ENCODE results near the gene AGBL4.

The AGBL4 gene

DNA sequence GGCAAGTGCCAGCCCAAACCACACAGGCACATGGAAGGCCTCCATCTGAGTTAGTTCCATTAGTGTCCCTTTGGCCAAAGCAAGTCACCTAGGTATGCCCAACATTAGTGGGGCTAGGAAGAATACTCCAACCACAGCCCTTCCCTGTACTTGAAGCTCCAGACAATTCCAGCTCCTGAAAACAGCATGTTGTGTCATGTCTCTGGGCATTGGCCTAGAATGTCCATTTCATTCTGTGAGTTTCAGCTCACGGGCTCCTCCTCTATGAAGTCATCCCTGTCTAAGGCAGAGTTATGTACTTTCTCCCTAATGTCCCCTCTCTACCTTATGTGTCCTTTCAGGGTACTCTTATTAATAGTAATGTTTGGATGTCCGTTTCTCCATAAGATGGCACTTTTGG lies 1455.3 kb downstream of the AGBL4 start:
- in situ Hi-C loops (cut with MboI; ENCODE audit: low sequenced_read_pairs) = no loop called here

DNA sequence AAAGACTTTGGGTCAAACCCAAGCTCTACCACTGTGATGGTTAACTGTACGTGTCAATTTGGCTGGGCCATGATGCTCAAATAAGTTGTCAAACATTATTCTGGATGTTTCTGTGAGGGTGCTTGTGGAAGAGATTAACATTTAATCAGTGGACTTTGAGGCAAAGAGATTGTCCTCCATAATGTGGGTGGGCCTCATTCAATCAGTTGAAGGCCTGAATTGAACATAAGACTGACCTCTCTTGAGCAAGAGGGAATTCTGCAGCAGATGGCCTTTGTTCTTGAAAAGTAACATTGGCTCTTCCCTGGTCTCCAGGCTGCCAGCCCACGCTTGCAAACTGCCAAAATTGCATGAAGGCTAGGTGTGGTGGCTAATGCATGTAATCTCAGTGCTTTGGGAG lies 1457.3 kb downstream of the AGBL4 start:
- in situ Hi-C loops (cut with MboI; ENCODE audit: low sequenced_read_pairs) = no loop called here

GRCh38 chr1:48563021-48563420 lies 1460.7 kb downstream of the AGBL4 start:
- in situ Hi-C loops (cut with MboI; ENCODE audit: low sequenced_read_pairs) = no loop called here

- in situ Hi-C loops (cut with MboI; ENCODE audit: low sequenced_read_pairs) = no loop called here
Measured at GRCh38 chr1:48561444-48561843, 1462.3 kb downstream of the AGBL4 start.

GRCh38 chr1:48560577-48560976 lies 1463.2 kb downstream of the AGBL4 start:
- in situ Hi-C loops (cut with MboI; ENCODE audit: low sequenced_read_pairs) = no loop called here

- in situ Hi-C loops (cut with MboI; ENCODE audit: low sequenced_read_pairs) = no loop called here
Measured at GRCh38 chr1:48560116-48560515, 1463.6 kb downstream of the AGBL4 start.

DNA sequence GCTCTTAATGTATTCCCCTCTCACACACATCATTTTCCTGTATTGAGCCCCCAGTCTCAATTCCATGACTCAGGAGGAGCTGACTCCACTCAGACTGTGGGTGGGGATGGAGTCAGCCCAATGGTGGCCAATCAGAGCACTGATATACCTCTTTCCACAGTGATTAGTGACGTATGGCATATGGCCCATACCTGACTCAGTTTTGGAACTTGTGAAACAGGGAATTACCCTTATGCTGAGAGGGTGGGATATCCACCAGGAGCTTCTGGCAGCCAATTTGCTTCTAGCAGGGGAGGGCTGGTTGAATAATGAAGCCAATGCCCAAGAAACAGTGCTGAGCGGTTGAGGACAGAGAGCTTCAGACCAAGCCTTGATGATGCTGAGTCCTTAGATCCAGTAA lies 1465.4 kb downstream of the AGBL4 start:
- in situ Hi-C loops (cut with MboI; ENCODE audit: low sequenced_read_pairs) = no loop called here

DNA sequence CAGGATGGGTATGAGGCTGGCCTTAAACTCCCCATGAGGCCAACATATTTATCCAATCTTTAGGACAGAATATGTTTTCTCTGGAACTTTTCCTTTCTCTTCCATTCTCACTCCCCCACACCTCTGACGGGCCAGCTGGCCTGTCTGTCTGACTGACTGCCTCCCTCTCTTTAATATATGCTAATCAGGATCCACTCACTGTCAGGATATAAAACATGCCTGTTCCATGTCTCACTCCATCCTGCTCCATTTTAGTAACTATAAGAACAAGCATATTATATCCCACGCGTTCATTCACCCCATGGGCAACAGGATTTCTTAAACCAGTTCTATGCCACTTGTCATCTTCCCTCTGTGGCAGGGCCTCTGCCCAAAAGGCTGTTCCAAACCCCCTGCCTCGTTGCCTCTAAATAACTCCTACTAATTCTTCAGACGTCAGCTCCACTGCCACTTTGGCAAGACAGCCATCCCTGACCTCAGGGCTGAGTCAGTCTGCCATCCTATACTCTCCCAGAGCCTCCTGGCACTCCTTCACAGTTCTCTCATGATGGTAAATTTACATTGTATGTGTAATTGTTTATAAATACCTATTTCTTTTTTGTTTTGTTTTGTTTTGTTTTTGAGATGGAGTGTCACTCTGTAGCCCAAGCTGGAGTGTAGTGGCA lies 1467.4 kb downstream of the AGBL4 start:
- in situ Hi-C loops (cut with MboI; ENCODE audit: low sequenced_read_pairs) = no loop called here

- in situ Hi-C loops (cut with MboI; ENCODE audit: low sequenced_read_pairs) = no loop called here
Measured at GRCh38 chr1:48555271-48555670, 1468.5 kb downstream of the AGBL4 start.

DNA sequence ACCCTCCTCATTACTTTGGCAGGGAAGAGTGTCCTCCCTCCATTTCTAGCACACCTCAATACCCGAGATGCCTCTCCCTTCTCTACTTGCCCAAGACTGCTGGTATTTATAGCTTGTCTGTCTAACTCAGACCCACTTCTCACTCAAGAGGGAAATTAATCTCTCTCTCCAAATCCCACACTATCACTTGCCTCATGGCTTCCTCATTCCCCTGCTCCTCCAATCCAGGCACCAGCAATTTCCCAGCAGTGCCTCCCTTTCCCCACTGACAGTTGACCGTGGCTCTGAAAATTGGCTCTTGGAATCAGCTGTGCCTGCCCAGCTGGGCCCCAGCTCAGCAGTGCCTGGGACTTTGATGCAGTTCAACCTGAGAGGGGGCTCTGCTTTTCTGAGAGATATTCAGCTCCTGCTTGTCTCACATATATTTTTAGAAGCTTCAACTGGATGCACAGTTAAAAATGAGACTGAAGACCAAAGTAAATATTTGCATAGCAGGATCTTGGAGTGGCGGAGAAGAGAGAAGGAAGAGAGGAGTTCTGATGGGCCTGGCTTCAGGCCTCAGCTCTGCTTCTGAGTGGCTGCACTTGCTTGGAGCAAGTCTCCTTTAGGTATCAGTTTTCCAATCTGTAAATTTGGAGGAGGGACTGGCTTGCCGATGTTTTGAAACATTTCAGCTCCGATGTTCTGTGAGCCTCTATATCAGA lies 1470.7 kb downstream of the AGBL4 start:
- in situ Hi-C loops (cut with MboI; ENCODE audit: low sequenced_read_pairs) = no loop called here

DNA sequence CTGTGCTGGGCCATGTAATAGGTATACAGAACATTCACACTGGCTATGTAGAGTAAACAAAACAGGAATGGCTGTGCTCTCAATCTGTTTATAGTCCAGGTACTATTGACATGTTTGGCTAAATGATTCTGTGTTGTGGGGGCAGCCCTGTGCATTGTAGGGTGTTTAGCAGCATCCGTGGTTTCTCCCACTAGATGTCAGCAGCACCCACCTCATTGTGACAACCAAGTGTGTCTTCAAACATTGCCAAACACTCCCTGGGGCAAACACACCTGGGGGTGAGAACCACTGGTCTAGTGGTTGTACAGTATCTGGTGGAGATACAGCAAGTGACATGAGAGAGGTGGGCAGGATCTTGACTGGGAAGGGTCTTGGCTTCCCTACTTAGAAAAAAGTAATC lies 1471.3 kb downstream of the AGBL4 start:
- in situ Hi-C loops (cut with MboI; ENCODE audit: low sequenced_read_pairs) = no loop called here

- in situ Hi-C loops (cut with MboI; ENCODE audit: low sequenced_read_pairs) = no loop called here
Measured at GRCh38 chr1:48548985-48549384, 1474.8 kb downstream of the AGBL4 start.

DNA sequence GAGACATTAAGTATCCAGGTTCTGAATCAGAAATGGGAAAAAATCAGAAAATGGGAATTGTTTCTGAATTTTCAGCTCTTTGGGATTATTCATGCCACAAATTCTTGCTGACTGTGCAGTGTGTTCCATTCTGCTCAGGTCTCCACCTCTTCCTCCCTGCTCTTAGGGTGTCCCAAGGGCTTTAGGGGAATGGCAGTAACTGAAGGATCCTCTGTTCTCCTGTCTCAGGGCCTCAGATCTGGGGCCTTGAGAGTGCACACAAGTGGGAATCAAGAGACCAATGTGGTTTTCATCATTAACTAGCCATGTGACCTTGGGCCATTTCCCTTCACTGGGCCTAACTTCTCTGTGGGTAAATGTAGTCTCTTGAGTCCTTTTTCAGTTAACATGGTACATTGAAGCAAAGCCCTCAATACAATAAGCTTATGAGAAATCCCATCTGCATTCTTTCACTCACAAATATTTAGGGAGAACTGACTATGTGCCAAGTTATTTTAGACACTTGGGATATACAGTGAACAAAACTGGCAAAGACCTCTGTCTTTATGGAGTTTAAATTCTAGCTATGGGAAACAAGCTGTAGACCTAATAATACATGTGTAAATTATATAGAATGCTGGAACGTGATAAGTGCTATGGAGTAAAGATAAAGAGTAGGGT lies 1476.1 kb downstream of the AGBL4 start:
- in situ Hi-C loops (cut with MboI; ENCODE audit: low sequenced_read_pairs) = no loop called here

DNA sequence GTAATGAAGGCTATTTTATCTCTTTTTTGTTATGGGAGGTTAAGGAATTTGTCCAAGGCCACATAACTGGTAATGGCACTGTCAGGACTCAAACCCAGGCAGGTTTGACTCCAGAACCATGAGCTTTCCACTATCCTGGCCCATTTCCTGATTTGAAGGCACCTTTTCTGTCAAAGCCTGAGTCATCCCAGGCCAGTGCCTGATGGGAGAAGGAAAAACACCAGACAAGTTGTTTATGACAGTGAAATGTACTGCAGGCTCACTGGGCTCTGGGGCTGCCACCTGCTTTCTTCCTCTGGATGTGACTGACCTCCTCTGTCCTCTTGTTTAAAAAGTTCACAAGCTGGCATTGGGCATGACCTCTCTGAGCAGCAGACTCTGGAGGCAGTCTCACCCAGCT lies 1479.9 kb downstream of the AGBL4 start:
- in situ Hi-C loops (cut with MboI; ENCODE audit: low sequenced_read_pairs) = no loop called here

DNA sequence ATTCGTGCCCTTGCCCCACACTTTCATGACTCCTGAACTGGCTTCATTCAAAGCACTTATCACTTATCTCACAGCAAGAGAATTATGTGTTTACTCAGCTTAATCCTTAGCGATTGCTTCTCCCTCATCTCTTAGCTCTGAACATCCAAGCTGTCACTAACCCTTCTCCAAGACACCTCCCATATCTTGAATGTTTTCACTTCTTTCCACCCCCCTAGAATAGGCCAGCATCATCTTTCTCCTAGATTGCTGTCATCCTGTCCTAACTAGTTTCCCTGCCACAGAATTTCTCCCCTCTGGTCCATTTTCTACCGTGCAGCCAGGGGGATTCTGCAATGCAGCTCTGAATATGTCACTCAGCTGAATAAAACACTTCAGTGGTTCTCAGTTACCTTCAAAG lies 1483.2 kb downstream of the AGBL4 start:
- in situ Hi-C loops (cut with MboI; ENCODE audit: low sequenced_read_pairs) = no loop called here

GRCh38 chr1:48536477-48536876 lies 1487.3 kb downstream of the AGBL4 start:
- in situ Hi-C loops (cut with MboI; ENCODE audit: low sequenced_read_pairs) = no loop called here

GRCh38 chr1:48532976-48533375 lies 1490.8 kb downstream of the AGBL4 start:
- in situ Hi-C loops (cut with MboI; ENCODE audit: low sequenced_read_pairs) = no loop called here

- in situ Hi-C loops (cut with MboI; ENCODE audit: low sequenced_read_pairs) = no loop called here
Measured at GRCh38 chr1:48530727-48531351, 1492.9 kb downstream of the AGBL4 start.

DNA sequence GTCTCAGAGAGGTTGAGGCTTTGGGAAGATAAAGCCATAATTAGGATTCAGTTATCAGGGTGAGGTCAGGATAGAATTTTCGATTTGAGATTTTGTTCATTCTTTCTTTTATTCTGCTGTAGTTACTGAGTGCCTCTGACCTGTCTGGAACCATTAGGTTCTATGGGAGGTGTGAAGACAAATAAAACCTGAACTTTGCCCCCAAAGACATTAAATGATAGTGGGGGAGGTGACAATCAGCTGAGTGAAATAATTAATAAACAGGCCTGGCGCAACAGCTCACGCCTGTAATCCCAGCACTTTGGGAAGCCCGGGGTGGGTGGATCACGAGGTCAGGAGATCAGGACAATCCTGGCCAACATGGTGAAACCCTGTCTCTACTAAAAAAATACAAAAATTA lies 1496.7 kb downstream of the AGBL4 start:
- in situ Hi-C loops (cut with MboI; ENCODE audit: low sequenced_read_pairs) = no loop called here

DNA sequence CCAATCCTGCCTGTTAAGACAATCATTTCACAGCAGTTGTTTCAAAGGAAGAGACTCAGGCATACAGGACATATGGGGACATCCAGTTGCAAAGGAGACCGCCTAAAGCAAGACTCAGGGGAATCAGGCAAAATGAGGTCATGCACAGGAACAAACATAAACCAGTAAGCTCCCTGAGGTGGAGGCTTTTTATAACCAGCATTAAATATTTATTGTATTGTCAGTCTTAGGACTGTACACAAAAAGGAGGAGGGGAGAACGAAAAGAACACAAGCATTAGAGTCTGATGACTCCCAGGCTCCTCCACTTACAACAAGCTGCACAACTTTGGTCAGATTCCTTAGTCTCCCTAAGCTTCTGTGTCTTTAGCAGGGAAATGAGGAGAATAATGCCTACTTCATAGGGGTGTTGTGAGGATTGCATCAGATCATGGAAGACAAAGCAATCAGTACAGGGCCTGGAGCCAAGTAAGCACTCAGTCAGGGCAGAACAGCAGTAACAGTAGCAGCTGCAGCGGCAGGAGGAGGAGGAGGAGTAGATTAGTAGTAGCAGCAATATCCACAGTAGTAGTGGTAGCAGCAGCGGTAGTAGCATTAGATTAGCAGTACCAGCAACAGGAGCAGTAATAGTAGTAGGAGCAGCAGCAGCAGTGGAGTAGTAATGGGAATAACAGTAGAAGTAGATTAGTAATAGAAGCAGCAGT lies 1497.6 kb downstream of the AGBL4 start:
- in situ Hi-C loops (cut with MboI; ENCODE audit: low sequenced_read_pairs) = no loop called here

GRCh38 chr1:48524892-48525467 lies 1498.8 kb downstream of the AGBL4 start:
- in situ Hi-C loops (cut with MboI; ENCODE audit: low sequenced_read_pairs) = no loop called here
